HCT116 (cell line): ENCODE results near the gene CCDC120. TPM values are rescaled to one million over a fixed set of nuclear protein-coding genes. Genes with fewer than 3 reads are reported as not detected.

Experiments used
- ATAC-seq: fragments of 200-7000 bp; cut with Tn5 transposase; 2 replicates; pipeline ENCODE4 v1.9.1; 2020; ENCODE audit warnings: mild to moderate bottlenecking, moderate library complexity
- BruUV-seq: library from RNA; stranded (reverse); fragments of 400-500 nt; replicated peaks from 2 replicates; lab custom pipeline; 2021; lab: Mats Ljungman, UMichigan
- CTCF ChIA-PET: fragments of 300-600 bp; sonication (Branson Sonifier 250); formaldehyde crosslinking; loops from one replicate; lab custom pipeline; 2021; ENCODE audit warnings: antibody characterized with exemption; lab: Charles Lee
- POLR2A ChIA-PET: fragments of 300-600, 350-600 bp; sonication (Branson Sonifier 250); formaldehyde crosslinking; loops from one replicate; lab custom pipeline; 2021; ENCODE audit warnings: antibody characterized with exemption; lab: Charles Lee
- RAD21 ChIA-PET, 2 experiments: fragments of 300-600 bp; sonication (Branson Sonifier 250); formaldehyde crosslinking; loops; one replicate each; lab custom pipeline; 2023; ENCODE audit warnings: low total read pairs in 2 of 2; ENCODE audit not compliant: uncharacterized antibody in 2 of 2, unreplicated experiment in 2 of 2, low non-redundant PET in 1 of 2; lab: Charles Lee
- DNase-seq: peaks from one replicate; pipeline ENCODE4 v3.0.0-alpha.2; 2010; ENCODE audit warnings: low read depth, low spot score
- H2AFZ ChIP-seq: fragments of 200-600 bp; shearing (Covaris generic), sonication (generic); 2 replicates; pipeline ENCODE4 v1.6.1; 2017; ENCODE audit warnings: low read depth, mixed run types, mixed read lengths, antibody characterized with exemption, low read length; ENCODE audit not compliant: poor library complexity, severe bottlenecking
- H3K27ac ChIP-seq: 2 replicates; pipeline ENCODE4 v1.5.1; 2012; ENCODE audit warnings: low read depth, low read length
- H3K27me3 ChIP-seq: fragments of 200-600 bp; sonication (generic); 2 replicates; pipeline ENCODE4 v1.6.1; 2016; ENCODE audit warnings: mixed run types, low read length, mixed read lengths; ENCODE audit not compliant: insufficient read depth
- H3K36me3 ChIP-seq, 2 experiments: fragments of 200-500 bp in 1 of 2; fragments of 200-600 bp in 1 of 2; sonication (Bioruptor generic) in 1 of 2; sonication (generic) in 1 of 2; 2 replicates each; pipeline versions ENCODE4 v1.5.1 to v1.6.1; 2014 to 2016; ENCODE audit warnings: low read length in 2 of 2, inconsistent platforms in 1 of 2, mixed read lengths in 1 of 2, mixed run types in 1 of 2; ENCODE audit not compliant: insufficient read depth in 2 of 2, control insufficient read depth in 1 of 2
- H3K4me1 ChIP-seq, 2 experiments: fragments of 200-600 bp in 1 of 2; sonication (generic) in 1 of 2; 2 replicates each; pipeline versions ENCODE4 v1.5.1 to v1.6.1; 2012 to 2017; ENCODE audit warnings: low read length in 2 of 2, inconsistent platforms in 1 of 2, mild to moderate bottlenecking in 1 of 2, mixed read lengths in 1 of 2, mixed run types in 1 of 2, moderate library complexity in 1 of 2; ENCODE audit not compliant: insufficient read depth in 2 of 2, control insufficient read depth in 1 of 2
- H3K4me2 ChIP-seq: fragments of 200-600 bp; sonication (generic); 2 replicates; pipeline ENCODE4 v1.6.1; 2017; ENCODE audit warnings: mixed run types, low read length, mixed read lengths
- H3K4me3 ChIP-seq, 2 experiments: fragments of 200-600 bp in 1 of 2; sonication (generic) in 1 of 2; replicated peaks in 1 of 2; 2 replicates each; pipeline ENCODE4 v1.5.1; 2011 to 2016; ENCODE audit warnings: low read length in 2 of 2, control low read depth in 1 of 2, low read depth in 1 of 2, mild to moderate bottlenecking in 1 of 2, mixed read lengths in 1 of 2, mixed run types in 1 of 2
- H3K79me2 ChIP-seq: fragments of 200-600 bp; sonication (generic); 2 replicates; pipeline ENCODE4 v1.6.1; 2017; ENCODE audit warnings: mild to moderate bottlenecking, mixed run types, low read length, moderate library complexity, mixed read lengths; ENCODE audit not compliant: insufficient read depth
- H3K9ac ChIP-seq: fragments of 200-600 bp; sonication (generic); 2 replicates; pipeline ENCODE4 v1.6.1; 2016; ENCODE audit warnings: low read length, mixed read lengths
- H3K9me2 ChIP-seq: fragments of 200-600 bp; sonication (generic), shearing (Covaris generic); 2 replicates; pipeline ENCODE4 v1.6.1; 2017; ENCODE audit warnings: mixed run types, mild to moderate bottlenecking, moderate library complexity; ENCODE audit not compliant: insufficient read depth
- H3K9me3 ChIP-seq, 2 experiments: fragments of 200-500 bp in 1 of 2; fragments of 200-600 bp in 1 of 2; sonication (Bioruptor generic) in 1 of 2; sonication (generic) in 1 of 2; 2 replicates each; pipeline ENCODE4 v1.6.1; 2014 to 2017; ENCODE audit warnings: low read length in 2 of 2, mixed read lengths in 2 of 2, inconsistent platforms in 1 of 2, low read depth in 1 of 2, mild to moderate bottlenecking in 1 of 2, mixed run types in 1 of 2, moderate library complexity in 1 of 2; ENCODE audit not compliant: control insufficient read depth in 1 of 2, insufficient read depth in 1 of 2
- H4K20me1 ChIP-seq: fragments of 200-600 bp; sonication (generic), shearing (Covaris generic); 2 replicates; pipeline ENCODE4 v1.6.1; 2017; ENCODE audit warnings: mixed run types, mild to moderate bottlenecking, moderate library complexity; ENCODE audit not compliant: insufficient read depth
- CTCF ChIP-seq, 3 experiments: fragments of 200-600 bp in 1 of 3; sonication (generic) in 1 of 3; IDR thresholded peaks in 2 of 3; conservative IDR thresholded peaks in 1 of 3; 2 replicates each; pipeline ENCODE4 v1.5.1; 2012 to 2017; ENCODE audit warnings: low read depth in 2 of 3, low read length in 2 of 3, antibody characterized with exemption in 1 of 3, borderline replicate concordance in 1 of 3, control low read depth in 1 of 3, mild to moderate bottlenecking in 1 of 3, mixed read lengths in 1 of 3, mixed run types in 1 of 3, moderate library complexity in 1 of 3; ENCODE audit not compliant: insufficient read depth in 1 of 3
- ELF1 ChIP-seq: IDR thresholded peaks from 2 replicates; pipeline ENCODE4 v1.6.1; 2012; ENCODE audit warnings: low read depth, borderline replicate concordance
- EZH2 ChIP-seq: fragments of 200-600 bp; sonication (generic); IDR thresholded peaks from 2 replicates; pipeline ENCODE4 v1.6.1; 2017; ENCODE audit warnings: antibody characterized with exemption, mixed run types
- EZH2phosphoT487 ChIP-seq: fragments of 200-600 bp; IDR thresholded peaks from 2 replicates; pipeline ENCODE4 v1.6.1; 2018; ENCODE audit warnings: antibody characterized with exemption, borderline replicate concordance
- JUND ChIP-seq: IDR thresholded peaks from 2 replicates; pipeline ENCODE4 v1.6.1; 2012
- POLR2A ChIP-seq: IDR thresholded peaks from 2 replicates; pipeline ENCODE4 v1.7.0; 2011; ENCODE audit warnings: borderline replicate concordance; ENCODE audit not compliant: insufficient read depth, insufficient read length; ENCODE audit errors: extremely low read depth
- RAD21 ChIP-seq: IDR thresholded peaks from 2 replicates; pipeline ENCODE4 v1.6.1; 2012; ENCODE audit warnings: low read depth, mild to moderate bottlenecking
- REST ChIP-seq: IDR thresholded peaks from 2 replicates; pipeline ENCODE4 v1.6.1; 2012; ENCODE audit warnings: low read depth
- SIN3A ChIP-seq: IDR thresholded peaks from 2 replicates; pipeline ENCODE4 v1.6.1; 2012; ENCODE audit warnings: low read depth
- SP1 ChIP-seq: IDR thresholded peaks from 2 replicates; pipeline ENCODE4 v1.6.1; 2012; ENCODE audit warnings: low read depth
- TCF7L2 ChIP-seq: IDR thresholded peaks from 2 replicates; pipeline ENCODE4 v1.7.0; 2011; ENCODE audit warnings: borderline replicate concordance, inconsistent platforms; ENCODE audit not compliant: insufficient read depth, insufficient read length; ENCODE audit errors: extremely low read depth
- ZFX ChIP-seq: fragments of 450-650 bp; IDR thresholded peaks from 2 replicates; pipeline ENCODE4 v1.6.1; 2017
- ZNF274 ChIP-seq: fragments of 200-500 bp; sonication (Bioruptor generic); IDR thresholded peaks from 2 replicates; pipeline ENCODE4 v1.6.1; 2014; ENCODE audit warnings: mild to moderate bottlenecking, low read depth, low read length, inconsistent platforms
- intact Hi-C: fragments of 100-400 bp; cut with micrococcal nuclease; formaldehyde crosslinking; loops from 2 replicates; pipeline ENCODE4 v1.10.0; 2022
- total RNA-seq: library from RNA; stranded (reverse); gene quantifications from one replicate; pipeline ENCODE4 v1.2.1, GENCODE V29; 2021; ENCODE audit not compliant: unreplicated experiment
- TF ChIP-seq, protein P1 (sequence below): IDR thresholded peaks from 2 replicates; pipeline ENCODE4 v1.6.1; 2011; ENCODE audit warnings: mild to moderate bottlenecking, low read length, moderate library complexity; ENCODE audit not compliant: insufficient replicate concordance; ENCODE audit errors: extremely low read depth
- TF ChIP-seq, protein P2 (sequence below): IDR thresholded peaks from 2 replicates; pipeline ENCODE4 v1.6.1; 2012

Gene CCDC120
- total RNA-seq, 1 experiment from 2014 or later, result 13.5 TPM

DNA sequence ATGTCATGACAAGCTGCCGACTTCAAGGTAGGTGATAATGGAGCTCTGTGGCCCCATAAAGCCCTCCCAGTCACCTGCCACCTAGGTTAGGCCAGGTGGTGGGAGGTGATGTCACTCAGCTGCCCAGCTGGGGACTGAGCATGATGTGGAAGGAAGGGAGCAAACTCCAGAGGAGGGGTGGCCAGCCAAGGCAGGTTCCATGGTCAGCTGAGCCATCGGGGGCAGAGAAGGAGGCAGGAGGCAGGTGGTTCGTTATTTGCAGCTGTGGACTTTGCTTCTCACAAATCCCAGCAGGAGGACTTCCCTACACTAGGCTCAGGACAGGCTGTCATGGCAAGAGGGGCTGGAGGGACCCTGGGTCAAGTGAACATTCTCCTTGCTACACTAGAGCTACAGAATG lies 2.1 kb downstream of the CCDC120 start:
- Histone ChIP-seq H3K36me3 (no peaks in the 10 kb centered on the region), H3K9me2 (no peaks in the 10 kb centered on the region), H2AFZ (no peak overlapping the region), H3K4me1 (peaks cover 2 to 12% of the 10 kb centered on the region in 2 experiments; a peak in 3 of 4 replicates), H3K27me3 (no peaks in the 10 kb centered on the region), H3K27ac (no peak overlapping the region), H4K20me1 (no peaks in the 10 kb centered on the region), H3K79me2 (no peaks in the 10 kb centered on the region), H3K9me3 (no peaks in the 10 kb centered on the region), H3K4me3 (no peak overlapping the region)
- ATAC-seq, result no peak
- BruUV-seq, result no TSS peak
- ChIA-PET POLR2A (no interaction called here), RAD21 (no interaction called here)
- DNase-seq, result no peak
- TF ChIP-seq, protein P1, sequence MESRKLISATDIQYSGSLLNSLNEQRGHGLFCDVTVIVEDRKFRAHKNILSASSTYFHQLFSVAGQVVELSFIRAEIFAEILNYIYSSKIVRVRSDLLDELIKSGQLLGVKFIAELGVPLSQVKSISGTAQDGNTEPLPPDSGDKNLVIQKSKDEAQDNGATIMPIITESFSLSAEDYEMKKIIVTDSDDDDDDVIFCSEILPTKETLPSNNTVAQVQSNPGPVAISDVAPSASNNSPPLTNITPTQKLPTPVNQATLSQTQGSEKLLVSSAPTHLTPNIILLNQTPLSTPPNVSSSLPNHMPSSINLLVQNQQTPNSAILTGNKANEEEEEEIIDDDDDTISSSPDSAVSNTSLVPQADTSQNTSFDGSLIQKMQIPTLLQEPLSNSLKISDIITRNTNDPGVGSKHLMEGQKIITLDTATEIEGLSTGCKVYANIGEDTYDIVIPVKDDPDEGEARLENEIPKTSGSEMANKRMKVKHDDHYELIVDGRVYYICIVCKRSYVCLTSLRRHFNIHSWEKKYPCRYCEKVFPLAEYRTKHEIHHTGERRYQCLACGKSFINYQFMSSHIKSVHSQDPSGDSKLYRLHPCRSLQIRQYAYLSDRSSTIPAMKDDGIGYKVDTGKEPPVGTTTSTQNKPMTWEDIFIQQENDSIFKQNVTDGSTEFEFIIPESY, result no peak
- TF ChIP-seq SIN3A, result no peak
- no peak for TF ChIP-seq CTCF (IDR thresholded peaks at IDR 0.05 in 2 of 3, conservative IDR thresholded peaks at IDR 0.05 in 1 of 3; ENCODE audit: borderline replicate concordance in 1 of 3, insufficient read depth in 1 of 3, low read depth in 2 of 3, low read length in 2 of 3)
- TF ChIP-seq, protein P2, sequence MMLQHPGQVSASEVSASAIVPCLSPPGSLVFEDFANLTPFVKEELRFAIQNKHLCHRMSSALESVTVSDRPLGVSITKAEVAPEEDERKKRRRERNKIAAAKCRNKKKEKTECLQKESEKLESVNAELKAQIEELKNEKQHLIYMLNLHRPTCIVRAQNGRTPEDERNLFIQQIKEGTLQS, result no peak
- no peak for TF ChIP-seq RAD21
- TF ChIP-seq ELF1, result no peak
- TF ChIP-seq POLR2A, result no peak
- TF ChIP-seq ZFX, result no peak
- TF ChIP-seq EZH2phosphoT487, result no peak
- TF ChIP-seq REST, result no peak
- no peak for TF ChIP-seq ZNF274
- no peak for TF ChIP-seq EZH2
- no peak for TF ChIP-seq TCF7L2
- TF ChIP-seq SP1, result no peak
- no peak for TF ChIP-seq JUND
- TF ChIP-seq, all 23 proteins: peak for 0
- intact Hi-C loops, result no loop called here
- Histone ChIP-seq H3K9ac (no peak overlapping the region), H3K4me2 (no peak overlapping the region)
- CTCF ChIA-PET, result no interaction called here
